Raji (cell line): ENCODE results near the gene DYNC1H1.

ENCODE experiments used
- POLR2A ChIP-seq: IDR thresholded peaks from 2 replicates; pipeline ENCODE4 v1.6.1; 2011; ENCODE audit warnings: low read depth, low read length, control low read depth; ENCODE audit not compliant: insufficient read depth

The DYNC1H1 gene

DNA sequence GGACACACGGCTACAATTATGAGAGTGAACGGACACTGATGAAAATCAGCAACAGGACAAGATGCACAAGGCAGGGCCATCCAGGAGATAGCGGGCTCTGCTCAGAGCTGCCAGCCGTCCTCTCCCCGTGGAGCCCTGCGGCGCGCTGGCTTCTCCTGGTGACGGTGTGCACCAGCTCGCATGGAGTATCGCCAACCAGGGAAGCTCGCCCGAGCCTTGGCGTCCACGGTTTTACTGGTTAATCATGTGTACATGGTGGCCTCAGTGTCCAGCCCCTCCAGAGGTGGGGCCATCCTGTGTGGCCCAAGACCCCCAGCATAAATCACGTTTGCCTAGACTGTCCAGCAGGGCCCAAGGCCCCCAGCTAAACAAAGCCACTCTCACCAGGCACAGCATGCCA, 31.2 kb upstream of the DYNC1H1 start:
- TF ChIP-seq POLR2A: no peak

- no peak for TF ChIP-seq POLR2A
Measured at GRCh38 chr14:101934601-101935150, 29.7 kb upstream of the DYNC1H1 start.

- TF ChIP-seq POLR2A: no peak
Measured at GRCh38 chr14:101937926-101938767, 26.2 kb upstream of the DYNC1H1 start.

GRCh38 chr14:101939646-101940170, 24.7 kb upstream of the DYNC1H1 start:
- no peak for TF ChIP-seq POLR2A

DNA sequence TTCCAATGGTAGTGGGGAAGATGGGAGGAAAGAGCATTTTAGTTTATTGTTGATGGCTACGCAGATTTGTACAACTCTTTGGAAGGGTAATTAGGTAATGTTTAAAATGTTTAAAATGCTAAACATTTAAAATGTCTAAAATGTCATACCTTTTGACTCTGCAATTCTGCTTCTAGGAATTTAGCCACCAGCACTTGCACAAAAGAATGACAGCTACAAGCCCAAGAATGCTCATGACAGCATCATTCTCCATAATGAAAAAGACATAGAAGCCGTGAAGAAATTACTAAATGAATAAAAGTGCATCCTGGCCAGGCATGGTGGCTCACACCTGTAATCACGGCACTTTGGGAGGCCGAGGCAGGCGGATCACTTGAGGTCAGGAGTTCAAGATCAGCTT, 19.9 kb upstream of the DYNC1H1 start:
- TF ChIP-seq POLR2A: no peak

- TF ChIP-seq POLR2A: no peak
Measured at GRCh38 chr14:101945171-101945570, 19.2 kb upstream of the DYNC1H1 start.

DNA sequence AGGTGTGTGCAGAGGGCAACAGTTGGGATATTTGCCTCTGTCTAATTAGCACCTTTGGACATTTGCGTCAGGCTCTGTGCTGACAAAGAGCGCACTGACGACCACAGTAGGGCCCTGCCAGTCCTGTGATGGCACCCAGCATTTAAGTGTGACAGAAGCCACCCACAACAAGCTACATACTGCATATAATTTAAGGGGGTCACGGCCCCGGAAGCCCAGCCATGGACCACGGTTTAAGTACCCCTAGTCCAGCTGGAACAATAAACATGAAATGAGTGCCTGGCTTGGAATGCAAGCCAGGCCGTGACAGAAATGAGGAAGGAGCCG, 16.8 kb upstream of the DYNC1H1 start:
- no peak for TF ChIP-seq POLR2A

DNA sequence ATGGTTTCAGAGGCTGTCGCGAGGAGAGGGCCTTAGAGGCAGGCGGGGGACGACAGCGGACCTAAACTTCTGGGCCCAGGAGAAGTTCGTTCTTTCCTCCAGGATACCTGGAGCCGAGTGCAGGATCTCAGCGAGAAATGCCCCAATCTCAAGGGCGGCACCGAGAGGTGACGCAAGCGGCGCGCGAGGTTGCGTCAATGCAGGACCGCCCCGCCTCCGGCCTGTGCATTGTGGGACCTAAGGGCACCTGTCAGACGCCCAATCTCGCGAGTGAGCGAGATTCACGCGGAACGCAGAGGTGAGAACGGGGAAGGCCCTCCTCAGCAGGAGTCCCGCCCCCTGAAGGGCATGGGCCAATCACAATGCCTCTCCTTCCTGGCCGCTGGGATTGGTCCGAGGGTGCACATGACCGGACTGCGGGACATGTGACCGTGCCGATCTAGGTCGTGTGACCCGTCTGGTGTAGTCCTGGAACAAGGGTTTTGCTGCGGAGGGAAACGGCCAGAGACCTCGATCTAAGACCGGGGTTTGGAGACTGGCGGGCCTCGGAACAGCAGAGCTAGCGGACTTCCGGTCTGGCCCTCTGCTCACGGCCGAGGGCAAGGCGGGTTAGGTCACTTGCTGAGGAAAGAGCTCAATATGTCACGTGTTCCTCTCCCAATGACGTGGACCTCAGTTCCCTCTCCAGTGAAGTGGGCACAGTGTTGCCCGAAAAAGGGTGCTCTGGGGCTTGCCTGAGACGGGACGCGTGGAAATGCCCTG, 16.3 kb upstream of the DYNC1H1 start:
- TF ChIP-seq POLR2A: peak; percentile 88

GRCh38 chr14:101948666-101949216, 15.6 kb upstream of the DYNC1H1 start:
- TF ChIP-seq POLR2A: no peak

DNA sequence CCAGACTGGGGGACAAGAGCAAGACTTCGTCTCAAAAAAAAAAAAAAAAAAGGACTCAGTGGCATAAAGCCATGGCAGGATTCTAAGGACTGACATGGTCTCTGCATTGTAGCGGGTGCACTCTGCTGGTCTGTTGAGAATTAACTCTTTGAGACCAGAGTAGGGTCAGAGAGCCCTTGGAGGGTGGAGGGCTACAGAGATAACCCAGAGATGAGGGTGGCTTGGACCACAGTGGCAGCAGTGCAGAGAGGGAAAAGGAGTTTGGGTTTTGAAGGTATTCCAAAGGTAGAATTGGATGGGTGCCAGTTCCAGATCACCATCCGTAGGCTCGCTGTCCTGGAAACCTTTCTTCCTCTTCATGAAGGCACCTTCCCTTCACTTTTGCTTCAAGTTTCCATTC, 14.3 kb upstream of the DYNC1H1 start:
- TF ChIP-seq POLR2A: no peak

DNA sequence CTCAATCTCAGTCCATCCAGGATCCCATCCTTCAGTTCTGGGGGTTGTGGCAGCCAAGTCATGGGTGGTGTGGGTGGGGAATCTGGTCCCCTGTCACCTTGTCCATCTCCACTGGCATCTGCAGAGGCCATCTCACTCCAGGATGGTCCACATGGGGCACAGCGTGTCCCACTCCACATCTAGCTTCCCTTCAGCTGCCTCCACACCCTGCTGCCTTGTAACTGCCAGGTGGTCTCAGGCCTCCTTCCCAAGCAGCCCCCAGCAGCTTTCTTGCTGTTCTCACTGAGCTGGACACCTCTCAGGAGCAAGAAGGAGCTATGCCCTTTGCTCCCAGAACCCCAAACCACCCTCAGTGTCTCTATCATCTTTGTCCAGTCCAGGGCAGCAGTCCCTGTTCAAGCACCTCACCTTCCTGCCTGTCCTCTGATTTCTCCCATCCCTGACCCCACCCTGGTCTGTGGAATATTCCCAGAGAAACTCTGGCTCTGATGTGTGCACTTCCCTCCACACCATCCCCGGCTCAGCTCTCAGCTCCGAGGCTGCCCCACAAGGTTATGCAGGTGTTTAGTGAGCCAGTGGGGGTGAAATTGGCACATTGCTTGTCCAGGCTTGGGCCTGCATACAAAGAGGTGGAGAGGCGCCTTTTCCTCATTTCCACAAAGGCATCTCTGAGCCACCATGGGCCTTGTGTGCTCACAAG, 13.7 kb upstream of the DYNC1H1 start:
- TF ChIP-seq POLR2A: no peak; the same call in 1 of the 2 replicates

- TF ChIP-seq POLR2A: no peak
Measured at GRCh38 chr14:101953151-101953550, 11.2 kb upstream of the DYNC1H1 start.

- no peak for TF ChIP-seq POLR2A
Measured at GRCh38 chr14:101954501-101954900, 9.9 kb upstream of the DYNC1H1 start.

DNA sequence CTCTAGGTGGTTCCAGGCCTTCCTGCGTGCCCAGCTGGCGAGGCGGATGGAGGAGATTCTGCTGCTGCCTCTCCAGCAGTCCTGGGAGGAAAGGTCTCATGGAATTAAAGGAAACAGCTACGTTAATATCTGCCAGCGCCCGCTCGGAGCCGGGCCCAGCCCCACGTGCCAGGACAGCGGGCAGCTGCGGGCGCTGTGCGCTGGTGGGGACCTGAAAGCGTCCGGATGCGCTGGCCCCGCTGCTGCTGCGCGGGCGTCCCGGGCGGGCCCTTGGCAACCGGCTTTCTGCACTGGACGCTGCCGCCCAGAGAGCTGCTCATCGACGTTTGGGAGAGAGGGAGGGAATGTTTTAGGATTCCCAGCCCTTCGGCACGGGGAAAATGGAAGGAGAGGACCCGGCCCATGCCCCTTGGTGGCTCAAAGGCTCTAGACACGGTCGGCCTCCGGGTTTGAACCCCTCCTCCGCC, 8.6 kb upstream of the DYNC1H1 start:
- no peak for TF ChIP-seq POLR2A
